GM23248 (cell line): ENCODE measurements around the gene C4A. TPM values are rescaled to one million over a fixed set of nuclear protein-coding genes. Genes with fewer than 3 reads are reported as not detected.

Source experiments
- DNase-seq: peaks from one replicate; pipeline ENCODE4 v3.0.0-alpha.2; 2015
- H2AFZ ChIP-seq: fragments of 200-600 bp; sonication (generic); 2 replicates; pipeline ENCODE4 v1.6.1; 2016; ENCODE audit warnings: antibody characterized with exemption
- H3F3A ChIP-seq: fragments of 200-600 bp; sonication (generic); 2 replicates; pipeline ENCODE4 v1.6.1; 2016; ENCODE audit warnings: mild to moderate bottlenecking, antibody characterized with exemption, mixed run types; ENCODE audit not compliant: insufficient read depth
- H3K27ac ChIP-seq: fragments of 200-600 bp; sonication (generic); 2 replicates; pipeline ENCODE4 v1.5.1; 2016; ENCODE audit warnings: mild to moderate bottlenecking
- H3K27me3 ChIP-seq: fragments of 200-600 bp; sonication (generic); replicated peaks from 2 replicates; pipeline ENCODE4 v1.6.1; 2016; ENCODE audit warnings: mild to moderate bottlenecking; ENCODE audit not compliant: insufficient read depth
- H3K36me3 ChIP-seq: fragments of 200-600 bp; sonication (generic); 2 replicates; pipeline ENCODE4 v1.6.1; 2016; ENCODE audit warnings: low read depth, mild to moderate bottlenecking
- H3K4me1 ChIP-seq: fragments of 200-600 bp; sonication (generic); 2 replicates; pipeline ENCODE4 v1.6.1; 2016; ENCODE audit warnings: mild to moderate bottlenecking; ENCODE audit not compliant: insufficient read depth
- H3K4me2 ChIP-seq: fragments of 200-600 bp; sonication (generic); one replicate; pipeline ENCODE4 v1.6.1; 2016; ENCODE audit warnings: mild to moderate bottlenecking; ENCODE audit not compliant: unreplicated experiment
- H3K4me3 ChIP-seq: fragments of 200-600 bp; sonication (generic); 2 replicates; pipeline ENCODE4 v1.5.1; 2016; ENCODE audit warnings: mild to moderate bottlenecking
- H3K79me2 ChIP-seq: fragments of 200-600 bp; sonication (generic); 2 replicates; pipeline ENCODE4 v1.6.1; 2016; ENCODE audit warnings: mild to moderate bottlenecking; ENCODE audit not compliant: insufficient read depth
- H3K9ac ChIP-seq: fragments of 200-600 bp; sonication (generic); 2 replicates; pipeline ENCODE4 v1.6.1; 2016; ENCODE audit warnings: mild to moderate bottlenecking
- H3K9me2 ChIP-seq: fragments of 200-600 bp; sonication (generic); 2 replicates; pipeline ENCODE4 v1.6.1; 2016; ENCODE audit warnings: mixed run types, mild to moderate bottlenecking, moderate library complexity; ENCODE audit not compliant: insufficient read depth
- H3K9me3 ChIP-seq: fragments of 200-600 bp; sonication (generic); one replicate; pipeline ENCODE4 v1.6.1; 2017; ENCODE audit warnings: low read depth
- H4K20me1 ChIP-seq: fragments of 200-600 bp; sonication (generic); 2 replicates; pipeline ENCODE4 v1.6.0; 2016; ENCODE audit not compliant: insufficient read depth
- EZH2 ChIP-seq: fragments of 200-600 bp; sonication (generic); IDR thresholded peaks from 2 replicates; pipeline ENCODE4 v1.6.1; 2018; ENCODE audit warnings: antibody characterized with exemption, mild to moderate bottlenecking; ENCODE audit not compliant: insufficient read depth, poor library complexity, severe bottlenecking
- EZH2phosphoT487 ChIP-seq: fragments of 200-600 bp; sonication (generic); IDR thresholded peaks from 2 replicates; pipeline ENCODE4 v1.6.1; 2018; ENCODE audit warnings: antibody characterized with exemption, moderate library complexity, mild to moderate bottlenecking, low read depth; ENCODE audit not compliant: insufficient read depth
- WGBS, 2 experiments: methylation state at CpG; one replicate each; pipeline ENCODE4 v1.1.6; 2015 to 2017; ENCODE audit warnings: low lambda C conversion rate in 2 of 2, low coverage in 1 of 2; ENCODE audit errors: missing lambda C conversion rate in 2 of 2; 5-methylcytosine and 5-hydroxymethylcytosine counted together
- in situ Hi-C: fragments of 300-500 bp; cut with MboI; formaldehyde crosslinking; loops from 2 replicates; pipeline ENCODE4 v1.15.0; 2020
- polyA plus RNA-seq: library from polyadenylated mRNA; unstranded; fragments of >200 nt; fragmentation: Nextera tagmentation; extraction: Ambion mirVana; gene quantifications from 2 replicates; pipeline ENCODE4 v1.2.1, GENCODE V29; 2016
- total RNA-seq: library from RNA; depleted of rRNA; stranded (reverse); fragments of >200 nt; shearing (Covaris generic); gene quantifications from 2 replicates; pipeline ENCODE4 v1.2.3, GENCODE V29; 2014

C4A gene
- total and polyA plus RNA-seq, 2 experiments from 2014 or later = 2.4 to 5.3 TPM

GRCh38 chr6:31946370-31946885 is 35.4 kb upstream of the C4A start:
- H2AFZ ChIP-seq = peak overlapping the region; percentile 93; the same call in 1 of the 2 replicates
- peak overlapping the region; percentile 70; the same call in 1 of the 2 replicates for H3K4me3 ChIP-seq

GRCh38 chr6:31947070-31947675 is 34.7 kb upstream of the C4A start:
- Histone ChIP-seq H3K27me3 (no peaks in the 10 kb centered on the region), H3K9ac (no peak overlapping the region), H3K4me2 (no peak overlapping the region), H3K9me3 (no peaks in the 10 kb centered on the region), H3K79me2 (no peaks in the 10 kb centered on the region), H3K4me3 (no peak overlapping the region), H3K27ac (no peak overlapping the region), H4K20me1 (no peaks in the 10 kb centered on the region), H3F3A (peaks cover 7% of the 10 kb centered on the region; the same call in 1 of the 2 replicates), H3K4me1 (peaks cover 18% of the 10 kb centered on the region), H2AFZ (no peak overlapping the region), H3K36me3 (0 out of 2 replicates have a peak, but pooled peaks cover 6% of the 10 kb centered on the region), H3K9me2 (no peaks in the 10 kb centered on the region)
- in situ Hi-C loops = no loop called here
- WGBS, 2 experiments = 93 to 95% methylated on average over 24 of the region's 24 CpGs
- TF ChIP-seq EZH2 (no peak), EZH2phosphoT487 (no peak)
- no peak for DNase-seq

More at GRCh38 chr6:31946370-31946885, 35.4 kb upstream of the C4A start:
- H3K9ac ChIP-seq = peak overlapping the region; percentile 64; the same call in 1 of the 2 replicates
- H3K4me1 ChIP-seq = peaks cover 18% of the 10 kb centered on the region
- H3K27ac ChIP-seq = no peak overlapping the region
- H4K20me1 ChIP-seq = no peaks in the 10 kb centered on the region
- H3F3A ChIP-seq = peaks cover 7% of the 10 kb centered on the region; the same call in 1 of the 2 replicates
- in situ Hi-C loops = no loop called here
- no peaks in the 10 kb centered on the region for H3K9me3 ChIP-seq
- 87% methylated on average over 11 of the region's 11 CpGs for WGBS, 2 experiments
- H3K4me2 ChIP-seq = peak overlapping the region; percentile 81
- H3K36me3 ChIP-seq = no peaks in the 10 kb centered on the region
- TF ChIP-seq EZH2phosphoT487 (no peak), EZH2 (no peak)
- no peak for DNase-seq
- no peaks in the 10 kb centered on the region for H3K27me3 ChIP-seq
- H3K79me2 ChIP-seq = no peaks in the 10 kb centered on the region
- no peaks in the 10 kb centered on the region for H3K9me2 ChIP-seq

- H3K36me3 ChIP-seq = 0 out of 2 replicates have a peak, but pooled peaks cover 7% of the 10 kb centered on the region
- DNase-seq = no peak
- no peak overlapping the region for H3K4me3 ChIP-seq
- no peak overlapping the region for H3K9ac ChIP-seq
- no peak for TF ChIP-seq EZH2phosphoT487
- no peak for TF ChIP-seq EZH2
- H2AFZ ChIP-seq = no peak overlapping the region
- in situ Hi-C loops = no loop called here
- H3K79me2 ChIP-seq = no peaks in the 10 kb centered on the region
- WGBS, 2 experiments = 92 to 99% methylated on average over 4 of the region's 4 CpGs
- H3K4me2 ChIP-seq = no peak overlapping the region
- peaks cover 7% of the 10 kb centered on the region; the same call in 1 of the 2 replicates for H3F3A ChIP-seq
- no peaks in the 10 kb centered on the region for H3K27me3 ChIP-seq
- H3K27ac ChIP-seq = no peak overlapping the region
- H3K9me3 ChIP-seq = no peaks in the 10 kb centered on the region
- H3K4me1 ChIP-seq = peaks cover 18% of the 10 kb centered on the region
- no peaks in the 10 kb centered on the region for H4K20me1 ChIP-seq
- no peaks in the 10 kb centered on the region for H3K9me2 ChIP-seq
Measured at GRCh38 chr6:31947864-31948263, 34.0 kb upstream of the C4A start.

- Histone ChIP-seq H3K4me3 (no peak overlapping the region), H3K9ac (no peak overlapping the region), H3K27ac (no peak overlapping the region), H3K27me3 (no peaks in the 10 kb centered on the region), H3K79me2 (no peaks in the 10 kb centered on the region), H4K20me1 (no peaks in the 10 kb centered on the region), H3K9me3 (no peaks in the 10 kb centered on the region), H3K9me2 (no peaks in the 10 kb centered on the region), H3F3A (peaks cover 9% of the 10 kb centered on the region; the same call in 1 of the 2 replicates), H3K4me2 (no peak overlapping the region), H3K36me3 (peaks cover 10% of the 10 kb centered on the region; the same call in 1 of the 2 replicates), H2AFZ (no peak overlapping the region), H3K4me1 (peaks cover 18% of the 10 kb centered on the region)
- TF ChIP-seq EZH2phosphoT487 = no peak
- TF ChIP-seq EZH2 = no peak
- in situ Hi-C loops = no loop called here
- WGBS, 2 experiments = 71 to 74% methylated on average over 5 of the region's 5 CpGs
- DNase-seq = no peak
Measured at GRCh38 chr6:31948306-31948705, 33.6 kb upstream of the C4A start.
